ENCODE measurements around the gene AGTR1. TPM values are rescaled to one million over a fixed set of nuclear protein-coding genes. Genes with fewer than 3 reads are reported as not detected.
"Not testable (repeated sequence)": the region's sequence is repeated elsewhere in the genome, so short reads cannot be mapped to it uniquely, and the experiment has no call there.

Gene AGTR1
- total RNA-seq, 1 donor: 0.10 TPM

DNA sequence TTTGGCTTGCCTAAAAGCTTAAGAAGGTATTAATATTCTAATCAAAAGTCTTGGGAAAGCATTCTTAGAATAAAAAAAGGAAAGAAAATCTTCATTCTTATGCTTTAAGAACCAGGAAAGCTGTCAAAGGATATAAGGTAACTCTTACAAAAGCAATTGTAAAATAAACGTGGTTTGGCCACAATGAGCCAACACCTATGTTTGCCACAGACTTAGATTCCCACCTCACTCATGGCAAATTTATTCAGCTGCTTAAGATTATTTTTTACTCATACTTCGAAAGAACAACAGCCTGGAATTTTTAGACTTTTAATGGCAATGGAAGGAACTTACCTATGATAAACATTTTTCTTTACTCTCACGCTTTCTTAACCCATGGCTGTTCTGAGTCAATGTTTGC, 38.4 kb downstream of the AGTR1 start:
- Histone ChIP-seq H3K27me3 (ENCODE audit: insufficient read depth, low read length) (no peaks in the 10 kb centered on the region), H3K9me3 (ENCODE audit: low read depth, low read length) (no peaks in the 10 kb centered on the region), H3K4me1 (ENCODE audit: insufficient read depth, low read length) (peaks cover 5% of the 10 kb centered on the region), H3K4me3 (ENCODE audit: low read length) (no peak overlapping the region)

DNA sequence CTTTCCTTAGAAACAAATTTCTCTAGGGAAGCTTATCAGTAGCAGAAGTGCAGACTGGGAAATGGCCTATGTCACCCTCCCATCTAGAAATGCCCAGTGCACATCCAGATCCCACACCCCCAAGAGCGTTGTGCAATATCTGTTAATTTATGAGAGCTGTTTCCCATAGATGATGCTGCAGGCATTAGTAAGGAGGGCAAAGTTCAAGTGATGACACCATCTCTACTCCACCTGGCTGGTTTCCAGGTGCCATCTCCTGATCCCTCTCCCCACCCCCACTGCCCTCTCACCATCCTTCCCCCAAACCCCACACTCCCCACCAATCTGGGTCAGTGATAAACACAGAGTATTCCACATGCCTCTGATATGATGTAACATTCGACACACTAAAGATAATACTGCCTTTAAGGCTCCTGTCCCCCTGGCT, 39.4 kb downstream of the AGTR1 start:
- H3K27me3 ChIP-seq (ENCODE audit: insufficient read depth, low read length): no peaks in the 10 kb centered on the region
- no peaks in the 10 kb centered on the region for H3K9me3 ChIP-seq (ENCODE audit: low read depth, low read length)

DNA sequence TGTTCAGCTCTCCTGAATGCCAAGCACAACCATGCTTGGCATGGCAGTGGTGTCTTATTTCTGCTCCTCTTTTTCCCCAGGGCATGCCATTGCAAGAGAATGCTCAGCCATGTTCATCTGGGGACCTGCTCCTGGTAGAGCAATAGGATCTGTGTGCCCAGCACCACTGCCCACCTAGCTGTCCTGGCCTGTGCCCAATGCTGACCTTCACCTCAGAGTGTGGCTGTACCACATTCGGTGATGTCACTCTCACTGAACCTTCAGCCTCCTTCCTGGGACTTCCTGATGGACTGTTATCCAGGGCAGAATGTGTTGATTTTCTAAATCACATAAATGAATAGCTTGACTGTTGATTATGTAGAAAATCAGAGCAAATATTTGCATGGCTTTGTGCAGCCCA, 42.0 kb downstream of the AGTR1 start:
- no peaks in the 10 kb centered on the region for H3K9me3 ChIP-seq (ENCODE audit: low read depth, low read length)
- no peaks in the 10 kb centered on the region for H3K27me3 ChIP-seq (ENCODE audit: insufficient read depth, low read length)
- H3K4me1 ChIP-seq (ENCODE audit: insufficient read depth, low read length): peaks cover 5% of the 10 kb centered on the region
- no peak overlapping the region for H3K4me3 ChIP-seq (ENCODE audit: low read length)

More for the DNA sequence above, 39.4 kb downstream of the AGTR1 start:
- peaks cover 5% of the 10 kb centered on the region for H3K4me1 ChIP-seq (ENCODE audit: insufficient read depth, low read length)
- no peak overlapping the region for H3K4me3 ChIP-seq (ENCODE audit: low read length)

DNA sequence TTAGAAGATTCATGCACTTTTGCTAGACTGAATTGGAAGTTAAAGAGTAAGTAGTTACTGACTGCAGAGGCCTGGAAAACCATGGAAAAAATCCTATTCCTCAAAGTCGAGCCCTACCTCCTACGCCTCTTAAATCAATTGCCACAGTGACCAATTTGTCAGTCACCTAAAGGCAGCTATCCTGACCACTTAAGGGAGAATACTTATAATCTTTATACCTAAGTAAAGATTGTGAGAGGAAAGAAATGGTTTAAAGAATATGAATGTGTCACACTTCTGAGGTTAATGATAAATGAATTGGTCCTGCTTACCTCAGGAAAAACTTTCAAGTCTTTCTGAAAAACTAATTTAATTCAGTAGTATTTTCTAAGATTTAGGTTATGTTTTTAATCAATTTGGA, 42.6 kb downstream of the AGTR1 start:
- no peaks in the 10 kb centered on the region for H3K27me3 ChIP-seq (ENCODE audit: insufficient read depth, low read length)
- H3K4me3 ChIP-seq (ENCODE audit: low read length): no peak overlapping the region
- peaks cover 5% of the 10 kb centered on the region for H3K4me1 ChIP-seq (ENCODE audit: insufficient read depth, low read length)
- H3K9me3 ChIP-seq (ENCODE audit: low read depth, low read length): no peaks in the 10 kb centered on the region

DNA sequence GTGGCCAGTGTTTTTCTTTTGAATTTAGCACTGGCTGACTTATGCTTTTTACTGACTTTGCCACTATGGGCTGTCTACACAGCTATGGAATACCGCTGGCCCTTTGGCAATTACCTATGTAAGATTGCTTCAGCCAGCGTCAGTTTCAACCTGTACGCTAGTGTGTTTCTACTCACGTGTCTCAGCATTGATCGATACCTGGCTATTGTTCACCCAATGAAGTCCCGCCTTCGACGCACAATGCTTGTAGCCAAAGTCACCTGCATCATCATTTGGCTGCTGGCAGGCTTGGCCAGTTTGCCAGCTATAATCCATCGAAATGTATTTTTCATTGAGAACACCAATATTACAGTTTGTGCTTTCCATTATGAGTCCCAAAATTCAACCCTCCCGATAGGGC, 43.5 kb downstream of the AGTR1 start:
- no peaks in the 10 kb centered on the region for H3K9me3 ChIP-seq (ENCODE audit: low read depth, low read length)
- peaks cover 5% of the 10 kb centered on the region for H3K4me1 ChIP-seq (ENCODE audit: insufficient read depth, low read length)
- H3K4me3 ChIP-seq (ENCODE audit: low read length): no peak overlapping the region
- no peaks in the 10 kb centered on the region for H3K27me3 ChIP-seq (ENCODE audit: insufficient read depth, low read length)

DNA sequence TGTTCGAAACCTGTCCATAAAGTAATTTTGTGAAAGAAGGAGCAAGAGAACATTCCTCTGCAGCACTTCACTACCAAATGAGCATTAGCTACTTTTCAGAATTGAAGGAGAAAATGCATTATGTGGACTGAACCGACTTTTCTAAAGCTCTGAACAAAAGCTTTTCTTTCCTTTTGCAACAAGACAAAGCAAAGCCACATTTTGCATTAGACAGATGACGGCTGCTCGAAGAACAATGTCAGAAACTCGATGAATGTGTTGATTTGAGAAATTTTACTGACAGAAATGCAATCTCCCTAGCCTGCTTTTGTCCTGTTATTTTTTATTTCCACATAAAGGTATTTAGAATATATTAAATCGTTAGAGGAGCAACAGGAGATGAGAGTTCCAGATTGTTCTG, 44.4 kb downstream of the AGTR1 start:
- Histone ChIP-seq H3K9me3 (ENCODE audit: low read depth, low read length) (no peaks in the 10 kb centered on the region), H3K27me3 (ENCODE audit: insufficient read depth, low read length) (no peaks in the 10 kb centered on the region), H3K4me3 (ENCODE audit: low read length) (no peak overlapping the region), H3K4me1 (ENCODE audit: insufficient read depth, low read length) (peaks cover under 1% of the 10 kb centered on the region)

DNA sequence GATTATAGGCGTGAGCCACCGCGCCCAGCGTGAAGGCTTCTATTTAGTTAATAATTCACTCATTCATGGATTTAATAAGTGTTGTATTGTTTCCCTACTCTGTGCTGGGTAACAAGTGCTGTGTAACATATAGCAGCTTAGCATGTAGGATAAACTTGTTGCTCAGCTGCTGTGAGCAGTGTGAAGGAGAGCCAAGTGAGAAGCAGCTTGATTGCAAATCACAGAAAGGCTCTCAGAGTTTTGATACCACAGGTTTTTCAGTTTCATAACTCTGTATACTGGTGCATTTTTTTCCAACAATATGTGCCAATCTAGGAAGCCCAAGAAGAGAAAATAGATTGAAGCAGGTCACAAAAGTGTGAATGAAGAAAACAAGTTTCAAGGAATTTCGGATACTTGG, 48.4 kb downstream of the AGTR1 start:
- no peaks in the 10 kb centered on the region for H3K27me3 ChIP-seq (ENCODE audit: insufficient read depth, low read length)

DNA sequence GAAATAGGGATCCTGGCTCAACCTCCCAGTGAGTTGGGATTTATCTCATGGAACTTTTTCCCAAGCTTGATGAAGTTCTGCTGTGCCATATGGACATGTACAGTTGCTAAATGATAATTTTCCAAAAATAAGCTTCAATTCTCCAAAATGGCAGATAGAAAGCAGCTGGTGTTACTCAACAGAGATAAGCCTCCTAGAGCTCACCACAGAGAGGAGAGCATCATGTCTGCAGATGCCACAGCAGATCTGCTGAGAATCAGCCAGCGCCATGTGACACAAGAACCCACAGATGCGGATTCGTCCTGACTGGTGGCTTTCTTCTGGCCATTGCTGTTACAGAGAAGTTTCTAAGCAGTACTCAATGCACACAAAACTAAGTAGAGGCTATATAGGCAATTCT, 50.6 kb downstream of the AGTR1 start:
- no peaks in the 10 kb centered on the region for H3K27me3 ChIP-seq (ENCODE audit: insufficient read depth, low read length)
- H3K4me1 ChIP-seq (ENCODE audit: insufficient read depth, low read length): no peaks in the 10 kb centered on the region
- H3K4me3 ChIP-seq (ENCODE audit: low read length): no peak overlapping the region
- no peaks in the 10 kb centered on the region for H3K9me3 ChIP-seq (ENCODE audit: low read depth, low read length)

More for the DNA sequence above, 48.4 kb downstream of the AGTR1 start:
- H3K9me3 ChIP-seq (ENCODE audit: low read depth, low read length): no peaks in the 10 kb centered on the region
- H3K4me3 ChIP-seq (ENCODE audit: low read length): no peak overlapping the region
- H3K4me1 ChIP-seq (ENCODE audit: insufficient read depth, low read length): no peaks in the 10 kb centered on the region

DNA sequence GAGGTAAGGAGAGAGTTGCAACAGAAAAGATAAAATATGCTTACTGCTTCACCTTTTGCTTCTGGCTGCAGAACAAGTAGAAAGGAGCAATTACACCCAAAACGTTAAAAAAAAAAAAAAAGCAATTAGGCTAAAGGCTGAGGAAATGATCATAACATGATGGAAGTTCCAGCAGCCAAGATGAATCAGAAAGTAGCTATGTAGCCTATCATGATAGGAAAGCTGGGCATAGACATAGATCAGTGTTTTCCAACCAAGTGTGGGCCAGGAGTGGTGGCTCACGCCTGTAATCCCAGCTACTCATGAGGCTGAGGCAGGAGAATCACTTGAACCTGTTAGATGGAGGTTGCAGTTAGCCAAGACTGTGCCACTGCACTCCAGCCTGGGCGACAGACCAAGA, 52.6 kb downstream of the AGTR1 start:
- Histone ChIP-seq H3K4me3 (ENCODE audit: low read length) (no peak overlapping the region), H3K9me3 (ENCODE audit: low read depth, low read length) (no peaks in the 10 kb centered on the region), H3K4me1 (ENCODE audit: insufficient read depth, low read length) (no peaks in the 10 kb centered on the region), H3K27me3 (ENCODE audit: insufficient read depth, low read length) (no peaks in the 10 kb centered on the region)

DNA sequence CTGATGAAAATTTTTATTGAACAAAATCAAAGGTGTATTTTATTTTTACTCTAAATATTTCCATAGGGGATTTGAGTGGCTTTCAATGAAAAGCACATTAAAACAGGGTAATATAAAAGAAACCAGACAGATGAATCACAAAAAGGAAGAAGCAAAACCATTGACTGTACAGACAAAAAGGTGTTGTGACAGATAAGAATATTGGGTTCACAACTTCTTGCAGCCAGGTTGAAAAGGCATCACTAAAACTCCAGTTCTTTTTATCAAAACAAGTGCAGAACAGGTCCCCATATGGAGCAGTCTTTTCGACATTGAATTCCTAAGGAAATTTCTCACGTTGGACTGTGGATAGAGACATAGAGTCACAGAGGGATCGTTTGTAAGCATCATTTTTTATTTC, 53.8 kb downstream of the AGTR1 start:
- H3K4me3 ChIP-seq (ENCODE audit: low read length): no peak overlapping the region
- peaks cover 7% of the 10 kb centered on the region for H3K4me1 ChIP-seq (ENCODE audit: insufficient read depth, low read length)
- H3K9me3 ChIP-seq (ENCODE audit: low read depth, low read length): no peaks in the 10 kb centered on the region
- H3K27me3 ChIP-seq (ENCODE audit: insufficient read depth, low read length): no peaks in the 10 kb centered on the region

DNA sequence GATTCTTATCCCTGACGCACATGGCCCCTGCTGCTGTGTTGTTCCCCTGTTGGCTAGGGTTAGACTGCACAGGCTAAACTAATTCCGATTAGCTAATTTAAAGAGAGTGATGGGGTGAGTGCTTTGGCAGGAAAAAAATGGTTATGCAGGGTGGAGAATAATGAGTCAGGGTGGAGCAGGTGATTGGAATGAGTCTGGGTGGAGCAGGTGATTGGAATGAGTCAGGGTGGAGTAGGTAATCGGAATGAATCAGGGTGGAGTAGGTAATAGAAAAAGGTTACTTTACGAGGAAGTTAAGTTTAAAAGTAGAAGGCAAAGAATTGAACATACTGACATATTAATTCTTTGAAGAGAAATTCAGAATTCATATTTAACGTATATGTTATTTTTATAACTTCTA, 55.7 kb downstream of the AGTR1 start:
- peaks cover 21% of the 10 kb centered on the region for H3K4me1 ChIP-seq (ENCODE audit: insufficient read depth, low read length)
- not testable (repeated sequence) for H3K9me3 ChIP-seq (ENCODE audit: low read depth, low read length); H3K4me3 ChIP-seq (ENCODE audit: low read length); H3K27me3 ChIP-seq (ENCODE audit: insufficient read depth, low read length)

DNA sequence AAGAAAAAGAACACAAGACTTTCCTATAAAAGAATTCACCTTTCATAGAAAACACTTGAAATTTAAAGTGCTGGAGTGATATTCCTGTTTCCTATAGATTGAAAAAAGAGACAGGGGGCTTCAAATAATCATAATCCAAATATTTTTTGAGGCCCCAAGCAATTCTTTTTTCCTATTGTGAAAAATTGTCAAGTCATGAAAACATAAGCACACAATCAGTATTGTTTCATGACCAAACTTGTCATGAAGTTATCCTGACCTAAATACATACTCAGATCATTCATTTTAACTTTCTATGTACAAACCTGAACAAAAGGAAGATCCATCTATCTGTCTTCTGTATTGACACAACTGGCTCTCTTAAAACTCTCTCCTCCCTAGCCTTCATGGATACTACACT, 57.9 kb downstream of the AGTR1 start:
- H3K27me3 ChIP-seq (ENCODE audit: insufficient read depth, low read length): no peaks in the 10 kb centered on the region
- peaks cover 25% of the 10 kb centered on the region for H3K4me1 ChIP-seq (ENCODE audit: insufficient read depth, low read length)
- H3K4me3 ChIP-seq (ENCODE audit: low read length): no peak overlapping the region
- no peaks in the 10 kb centered on the region for H3K9me3 ChIP-seq (ENCODE audit: low read depth, low read length)

DNA sequence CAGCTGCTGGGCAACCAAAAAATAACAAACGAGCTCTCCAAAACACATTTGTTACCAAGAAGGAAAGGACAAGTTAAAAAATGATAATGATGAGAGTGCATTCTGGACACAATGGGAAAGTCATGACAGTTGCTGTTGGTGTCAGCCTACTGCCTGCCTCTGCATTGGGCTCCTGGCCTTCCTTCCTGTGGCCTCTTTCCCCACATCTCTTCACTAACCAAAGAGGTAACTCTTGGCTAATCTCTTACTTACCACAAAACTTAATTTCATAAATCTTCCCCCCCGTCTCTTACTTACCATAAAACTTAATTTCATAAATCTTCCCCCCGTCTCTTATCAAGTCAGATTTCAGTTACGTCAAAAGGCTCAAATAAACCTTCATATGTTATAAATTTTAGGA, 58.6 kb downstream of the AGTR1 start:
- Histone ChIP-seq H3K27me3 (ENCODE audit: insufficient read depth, low read length) (no peaks in the 10 kb centered on the region), H3K4me1 (ENCODE audit: insufficient read depth, low read length) (peaks cover 25% of the 10 kb centered on the region), H3K9me3 (ENCODE audit: low read depth, low read length) (no peaks in the 10 kb centered on the region), H3K4me3 (ENCODE audit: low read length) (no peak overlapping the region)

DNA sequence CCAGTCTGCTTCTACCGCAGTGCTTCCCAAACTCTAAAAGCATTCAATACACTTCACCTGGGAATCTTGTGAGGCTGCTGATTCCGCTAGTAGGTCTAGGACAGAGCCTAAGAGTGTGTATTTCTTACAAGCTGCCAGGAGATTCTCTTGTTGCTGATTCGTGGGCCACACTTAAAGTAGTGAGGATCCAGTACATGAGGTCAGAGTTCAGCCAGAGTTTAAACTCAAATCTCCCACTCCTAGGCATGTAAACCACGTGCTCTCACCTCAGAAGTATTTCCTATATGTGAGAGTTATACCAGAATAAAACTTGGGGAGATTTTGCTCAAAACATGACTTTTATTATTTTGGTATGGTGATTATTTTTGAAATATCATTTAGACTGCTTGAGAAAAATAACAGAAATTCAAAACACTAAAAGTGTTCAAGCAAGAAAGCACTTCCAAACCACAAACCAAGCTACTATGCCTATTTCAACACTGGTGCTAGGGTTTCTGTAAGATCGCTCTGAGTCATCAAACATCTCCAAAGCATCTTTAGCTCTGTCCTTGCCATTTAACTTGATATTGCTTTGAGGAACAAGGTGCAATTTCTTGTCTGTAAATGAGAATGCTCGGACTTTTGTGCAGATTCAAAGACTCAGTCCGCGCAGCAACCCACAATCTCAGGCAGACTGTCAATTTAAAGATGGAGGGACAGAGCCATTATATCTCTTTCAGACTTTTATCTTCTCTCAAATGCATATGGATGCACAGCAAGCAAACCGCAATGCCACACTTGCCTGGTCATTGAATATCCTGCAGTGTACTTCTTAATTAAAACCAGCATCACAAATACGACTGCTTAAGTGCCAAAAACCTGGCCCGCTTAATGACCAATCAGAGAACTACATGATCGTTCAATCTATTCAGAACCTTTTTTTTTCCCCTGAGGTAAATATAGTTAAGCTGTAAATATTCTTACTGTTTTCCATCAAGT, 59.8 kb downstream of the AGTR1 start:
- Histone ChIP-seq H3K4me3 (ENCODE audit: low read length) (no peak overlapping the region), H3K27me3 (ENCODE audit: insufficient read depth, low read length) (no peaks in the 10 kb centered on the region), H3K4me1 (ENCODE audit: insufficient read depth, low read length) (peaks cover 25% of the 10 kb centered on the region), H3K9me3 (ENCODE audit: low read depth, low read length) (no peaks in the 10 kb centered on the region)

DNA sequence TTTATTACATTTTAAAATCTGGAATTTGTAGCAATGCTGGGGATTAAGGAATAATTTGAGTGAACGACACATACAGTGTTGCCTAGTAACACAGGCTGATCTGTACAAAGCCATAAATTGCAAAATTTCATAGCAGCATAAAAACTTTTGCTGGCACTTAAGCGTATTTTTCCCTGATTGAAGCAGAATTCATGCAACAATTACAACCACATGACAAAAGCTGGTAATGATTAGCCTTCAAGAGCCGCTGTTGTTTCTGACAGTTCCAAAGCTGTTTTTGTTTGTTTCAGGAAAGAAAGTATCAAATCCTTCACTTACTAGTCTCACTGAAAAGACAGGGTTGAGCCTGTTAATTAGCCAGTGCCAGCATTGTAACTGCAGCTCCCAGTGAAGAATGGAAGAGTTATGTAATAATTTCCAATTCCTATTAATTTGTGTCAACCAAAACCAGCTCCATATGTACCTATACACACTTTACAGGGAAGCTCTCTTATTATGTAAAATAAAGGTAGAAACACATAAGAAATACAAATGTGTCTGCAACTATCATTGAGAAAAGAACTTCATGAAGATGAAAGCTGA, 60.7 kb downstream of the AGTR1 start:
- no peak overlapping the region for H3K4me3 ChIP-seq (ENCODE audit: low read length)
- H3K9me3 ChIP-seq (ENCODE audit: low read depth, low read length): no peaks in the 10 kb centered on the region
- H3K27me3 ChIP-seq (ENCODE audit: insufficient read depth, low read length): no peaks in the 10 kb centered on the region
- peaks cover 25% of the 10 kb centered on the region for H3K4me1 ChIP-seq (ENCODE audit: insufficient read depth, low read length)

DNA sequence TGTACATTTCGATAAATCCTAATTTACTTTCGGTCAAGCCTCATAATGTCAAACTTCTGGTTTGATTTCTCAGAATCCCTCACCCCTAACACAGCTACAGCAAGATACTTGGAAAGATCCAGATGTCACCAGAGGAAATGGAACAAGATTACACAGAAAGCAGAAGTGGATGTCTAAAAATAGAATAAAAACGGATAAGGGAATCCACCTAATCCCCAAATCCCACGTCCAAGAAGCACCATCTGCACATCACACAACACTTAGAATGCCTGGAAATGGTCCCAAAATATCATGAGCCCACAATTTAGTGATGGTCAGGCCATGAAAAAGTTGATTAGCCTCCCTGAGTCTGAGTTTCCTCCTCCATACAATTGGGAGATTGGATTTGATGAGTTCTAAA, 61.7 kb downstream of the AGTR1 start:
- no peak overlapping the region for H3K4me3 ChIP-seq (ENCODE audit: low read length)
- H3K9me3 ChIP-seq (ENCODE audit: low read depth, low read length): no peaks in the 10 kb centered on the region
- no peaks in the 10 kb centered on the region for H3K27me3 ChIP-seq (ENCODE audit: insufficient read depth, low read length)
- H3K4me1 ChIP-seq (ENCODE audit: insufficient read depth, low read length): peaks cover 25% of the 10 kb centered on the region
